OCI-LY3 (cell line): ENCODE measurements around the gene TET2.

ENCODE experiments used
- EZH2phosphoT487 ChIP-seq: fragments of 200-600 bp; shearing (Covaris generic); IDR thresholded peaks from 2 replicates; pipeline ENCODE4 v1.6.1; 2018; ENCODE audit warnings: antibody characterized with exemption, mixed run types, low read depth
- TF ChIP-seq, protein P1 (sequence below): fragments of 200-600, 300-600 bp; sonication (generic); IDR thresholded peaks from 2 replicates; pipeline ENCODE4 v1.5.1; 2014; ENCODE audit warnings: antibody characterized with exemption, low read length, low read depth

DNA sequence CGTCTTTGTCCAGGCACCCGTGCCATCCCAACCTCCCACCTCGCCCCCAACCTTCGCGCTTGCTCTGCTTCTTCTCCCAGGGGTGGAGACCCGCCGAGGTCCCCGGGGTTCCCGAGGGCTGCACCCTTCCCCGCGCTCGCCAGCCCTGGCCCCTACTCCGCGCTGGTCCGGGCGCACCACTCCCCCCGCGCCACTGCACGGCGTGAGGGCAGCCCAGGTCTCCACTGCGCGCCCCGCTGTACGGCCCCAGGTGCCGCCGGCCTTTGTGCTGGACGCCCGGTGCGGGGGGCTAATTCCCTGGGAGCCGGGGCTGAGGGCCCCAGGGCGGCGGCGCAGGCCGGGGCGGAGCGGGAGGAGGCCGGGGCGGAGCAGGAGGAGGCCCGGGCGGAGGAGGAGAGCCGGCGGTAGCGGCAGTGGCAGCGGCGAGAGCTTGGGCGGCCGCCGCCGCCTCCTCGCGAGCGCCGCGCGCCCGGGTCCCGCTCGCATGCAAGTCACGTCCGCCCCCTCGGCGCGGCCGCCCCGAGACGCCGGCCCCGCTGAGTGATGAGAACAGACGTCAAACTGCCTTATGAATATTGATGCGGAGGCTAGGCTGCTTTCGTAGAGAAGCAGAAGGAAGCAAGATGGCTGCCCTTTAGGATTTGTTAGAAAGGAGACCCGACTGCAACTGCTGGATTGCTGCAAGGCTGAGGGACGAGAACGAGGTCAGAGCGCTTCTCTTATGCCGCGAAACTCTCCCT is at the start of gene TET2:
- TF ChIP-seq, protein P1, sequence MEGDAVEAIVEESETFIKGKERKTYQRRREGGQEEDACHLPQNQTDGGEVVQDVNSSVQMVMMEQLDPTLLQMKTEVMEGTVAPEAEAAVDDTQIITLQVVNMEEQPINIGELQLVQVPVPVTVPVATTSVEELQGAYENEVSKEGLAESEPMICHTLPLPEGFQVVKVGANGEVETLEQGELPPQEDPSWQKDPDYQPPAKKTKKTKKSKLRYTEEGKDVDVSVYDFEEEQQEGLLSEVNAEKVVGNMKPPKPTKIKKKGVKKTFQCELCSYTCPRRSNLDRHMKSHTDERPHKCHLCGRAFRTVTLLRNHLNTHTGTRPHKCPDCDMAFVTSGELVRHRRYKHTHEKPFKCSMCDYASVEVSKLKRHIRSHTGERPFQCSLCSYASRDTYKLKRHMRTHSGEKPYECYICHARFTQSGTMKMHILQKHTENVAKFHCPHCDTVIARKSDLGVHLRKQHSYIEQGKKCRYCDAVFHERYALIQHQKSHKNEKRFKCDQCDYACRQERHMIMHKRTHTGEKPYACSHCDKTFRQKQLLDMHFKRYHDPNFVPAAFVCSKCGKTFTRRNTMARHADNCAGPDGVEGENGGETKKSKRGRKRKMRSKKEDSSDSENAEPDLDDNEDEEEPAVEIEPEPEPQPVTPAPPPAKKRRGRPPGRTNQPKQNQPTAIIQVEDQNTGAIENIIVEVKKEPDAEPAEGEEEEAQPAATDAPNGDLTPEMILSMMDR: no peak
- TF ChIP-seq EZH2phosphoT487: no peak
